DOHH2 (cell line): Measurements from ENCODE around the gene NUP210L.

Experiments
- H3F3A ChIP-seq: fragments of 200-600 bp; sonication (generic), shearing (Covaris generic); 2 replicates; pipeline ENCODE4 v1.6.0; 2016; ENCODE audit warnings: antibody characterized with exemption, mild to moderate bottlenecking; ENCODE audit not compliant: control insufficient read depth, insufficient read depth
- H3K27ac ChIP-seq: fragments of 200-600 bp; sonication (generic); 2 replicates; pipeline ENCODE4 v1.5.1; 2014; ENCODE audit warnings: low read depth, mild to moderate bottlenecking, low read length, moderate library complexity
- H3K27me3 ChIP-seq: fragments of 200-600 bp; sonication (generic); 2 replicates; pipeline ENCODE4 v1.6.1; 2014; ENCODE audit warnings: mild to moderate bottlenecking, low read length, mixed read lengths; ENCODE audit not compliant: control insufficient read depth
- H3K36me3 ChIP-seq: fragments of 200-600 bp; sonication (generic); 2 replicates; pipeline ENCODE4 v1.6.1; 2014; ENCODE audit warnings: mild to moderate bottlenecking, low read length, moderate library complexity, mixed read lengths; ENCODE audit not compliant: control insufficient read depth
- H3K4me1 ChIP-seq: fragments of 200-600 bp; sonication (generic); 2 replicates; pipeline ENCODE4 v1.6.1; 2014; ENCODE audit warnings: mild to moderate bottlenecking, low read length, mixed read lengths; ENCODE audit not compliant: control insufficient read depth
- H3K4me2 ChIP-seq: fragments of 200-600 bp; sonication (generic); 2 replicates; pipeline ENCODE4 v1.6.0; 2014; ENCODE audit warnings: mild to moderate bottlenecking, low read length, moderate library complexity
- H3K4me3 ChIP-seq: fragments of 200-600 bp; sonication (generic); 2 replicates; pipeline ENCODE4 v1.5.1; 2014; ENCODE audit warnings: mild to moderate bottlenecking, low read length, mixed read lengths
- H3K79me2 ChIP-seq: fragments of 200-600 bp; sonication (generic); 2 replicates; pipeline ENCODE4 v1.6.1; 2014; ENCODE audit warnings: mild to moderate bottlenecking, low read length, mixed read lengths; ENCODE audit not compliant: control insufficient read depth
- H3K9me2 ChIP-seq: fragments of 200-600 bp; sonication (generic); replicated peaks from 2 replicates; pipeline ENCODE4 v1.6.1; 2014; ENCODE audit warnings: mild to moderate bottlenecking, low read length, mixed read lengths; ENCODE audit not compliant: control insufficient read depth
- H3K9me3 ChIP-seq: fragments of 200-600 bp; sonication (generic); 2 replicates; pipeline ENCODE4 v1.6.1; 2014; ENCODE audit warnings: antibody characterized with exemption, low read length, mixed read lengths; ENCODE audit not compliant: control insufficient read depth, insufficient read depth
- H4K20me1 ChIP-seq: fragments of 200-600 bp; sonication (generic); 2 replicates; pipeline ENCODE4 v1.6.0; 2014; ENCODE audit warnings: low read depth, mild to moderate bottlenecking, antibody characterized with exemption, low read length, moderate library complexity; ENCODE audit not compliant: control insufficient read depth, insufficient read depth
- CTCF ChIP-seq: fragments of 200-600 bp; sonication (generic); IDR thresholded peaks from one replicate; pipeline ENCODE4 v1.5.1; 2014; ENCODE audit warnings: antibody characterized with exemption, mild to moderate bottlenecking, low read depth, low read length; ENCODE audit not compliant: poor library complexity, severe bottlenecking
- EZH2phosphoT487 ChIP-seq: fragments of 200-600 bp; sonication (generic); IDR thresholded peaks from 2 replicates; pipeline ENCODE4 v1.6.1; 2017; ENCODE audit warnings: borderline replicate concordance, mild to moderate bottlenecking, antibody characterized with exemption, low read length, moderate library complexity, mixed read lengths

NUP210L gene

GRCh38 chr1:154159554-154159953 lies 4.7 kb upstream of the NUP210L start:
- TF ChIP-seq CTCF (no peak), EZH2phosphoT487 (no peak)
- H3K79me2 ChIP-seq = peaks cover 16% of the 10 kb centered on the region
- H3K9me3 ChIP-seq = no peaks in the 10 kb centered on the region
- no peak overlapping the region for H3K4me3 ChIP-seq
- H3F3A ChIP-seq = peaks cover 27% of the 10 kb centered on the region
- H3K4me1 ChIP-seq = peaks cover 31% of the 10 kb centered on the region
- H3K36me3 ChIP-seq = peaks cover 90% of the 10 kb centered on the region
- no peak overlapping the region for H3K27ac ChIP-seq
- no peaks in the 10 kb centered on the region for H3K9me2 ChIP-seq
- no peaks in the 10 kb centered on the region for H4K20me1 ChIP-seq
- no peak overlapping the region for H3K4me2 ChIP-seq
- no peaks in the 10 kb centered on the region for H3K27me3 ChIP-seq

- H3K9me2 ChIP-seq = no peaks in the 10 kb centered on the region
- TF ChIP-seq EZH2phosphoT487 = no peak
- TF ChIP-seq CTCF = no peak
- H3K79me2 ChIP-seq = peaks cover 10% of the 10 kb centered on the region; the same call in 1 of the 2 replicates
- no peaks in the 10 kb centered on the region for H3K27me3 ChIP-seq
- H3K27ac ChIP-seq = no peak overlapping the region
- no peaks in the 10 kb centered on the region for H3K9me3 ChIP-seq
- H4K20me1 ChIP-seq = no peaks in the 10 kb centered on the region
- H3K36me3 ChIP-seq = peaks cover 79% of the 10 kb centered on the region
- peaks cover 31% of the 10 kb centered on the region for H3K4me1 ChIP-seq
- H3K4me2 ChIP-seq = 0 out of 2 replicates have a peak overlapping the region, but pooled peaks have one; percentile 3
- no peak overlapping the region for H3K4me3 ChIP-seq
- H3F3A ChIP-seq = peaks cover 27% of the 10 kb centered on the region
These were observed 3.6 kb upstream of the NUP210L start for GRCh38 chr1:154158307-154159125.

GRCh38 chr1:154157520-154158306 lies 2.8 kb upstream of the NUP210L start:
- Histone ChIP-seq H3K9me2 (no peaks in the 10 kb centered on the region), H3K27me3 (no peaks in the 10 kb centered on the region), H3K4me2 (0 out of 2 replicates have a peak overlapping the region, but pooled peaks have one; percentile 3), H3K36me3 (peaks cover 71% of the 10 kb centered on the region), H3K79me2 (peaks cover 8% of the 10 kb centered on the region; the same call in 1 of the 2 replicates), H3K9me3 (no peaks in the 10 kb centered on the region), H3K27ac (no peak overlapping the region), H3K4me1 (peaks cover 31% of the 10 kb centered on the region), H3K4me3 (no peak overlapping the region), H4K20me1 (no peaks in the 10 kb centered on the region), H3F3A (peaks cover 27% of the 10 kb centered on the region)
- TF ChIP-seq CTCF (no peak), EZH2phosphoT487 (no peak)
